ENCODE results near the gene PEX1.
"Not testable (repeated sequence)": the region's sequence is repeated elsewhere in the genome, so short reads cannot be mapped to it uniquely, and the experiment has no call there.

PEX1 gene

DNA sequence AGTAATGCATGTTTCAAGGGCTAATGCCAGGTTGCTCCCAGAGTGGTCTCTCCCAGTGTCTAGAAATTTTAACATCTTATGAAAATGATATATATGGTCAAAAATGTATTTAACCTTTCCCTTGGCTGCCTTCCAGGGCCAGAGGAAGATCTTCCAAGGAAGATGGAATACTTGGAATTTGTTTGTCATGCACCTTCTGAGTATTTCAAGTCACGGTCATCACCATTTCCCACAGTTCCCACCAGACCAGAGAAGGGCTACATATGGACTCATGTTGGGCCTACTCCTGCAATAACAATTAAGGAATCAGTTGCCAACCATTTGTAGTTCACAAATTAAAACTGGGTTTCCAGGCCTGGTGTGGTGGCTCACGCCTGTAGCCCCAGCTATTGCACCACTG, 72.1 kb downstream of the PEX1 start:
- DNase-seq, result no peak

DNA sequence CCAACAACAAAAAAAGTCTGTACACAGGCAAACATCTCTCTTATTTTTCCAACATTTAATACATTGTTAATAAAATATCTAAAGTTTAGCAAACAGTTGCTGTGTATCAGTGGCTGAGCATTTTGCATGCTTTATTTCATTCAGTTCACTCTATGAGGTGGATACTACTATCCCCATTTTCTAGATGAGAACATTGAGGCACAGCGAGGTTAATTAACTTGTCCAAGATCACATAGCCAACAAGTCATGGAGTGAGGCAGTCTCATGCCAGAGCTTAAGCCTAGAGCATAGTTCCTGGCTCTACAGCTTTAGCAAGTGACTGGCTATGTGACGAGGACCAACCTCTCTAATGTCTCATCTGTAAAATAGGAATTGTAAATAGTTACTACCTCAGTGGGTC, 76.7 kb downstream of the PEX1 start:
- no peak for DNase-seq

DNA sequence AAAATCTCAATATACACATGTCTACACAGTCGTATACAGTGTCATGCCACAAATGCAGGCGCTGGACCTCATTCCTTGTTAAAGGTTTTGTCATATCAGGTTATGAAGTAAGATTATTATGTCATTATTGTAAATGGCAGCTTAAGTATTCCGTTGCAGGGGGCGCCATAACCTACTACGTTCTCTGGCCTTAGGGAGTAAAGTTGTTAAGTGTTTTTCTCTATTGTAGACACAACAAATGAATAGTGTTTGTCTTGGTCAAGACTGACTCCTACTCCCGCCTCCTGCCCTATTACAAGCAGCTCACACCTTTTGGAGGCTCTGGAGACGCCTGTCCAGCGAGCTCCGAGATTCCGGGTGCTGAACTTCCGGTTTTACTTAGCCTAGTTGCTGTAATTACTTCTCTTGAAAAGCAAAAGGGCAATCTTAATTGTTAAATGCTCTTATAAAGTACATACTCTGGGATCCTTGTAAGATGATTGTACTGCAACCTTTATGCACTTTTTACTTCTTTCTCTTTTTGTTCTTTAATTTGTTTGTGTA, 80.0 kb downstream of the PEX1 start:
- peak; percentile 38 for DNase-seq

DNA sequence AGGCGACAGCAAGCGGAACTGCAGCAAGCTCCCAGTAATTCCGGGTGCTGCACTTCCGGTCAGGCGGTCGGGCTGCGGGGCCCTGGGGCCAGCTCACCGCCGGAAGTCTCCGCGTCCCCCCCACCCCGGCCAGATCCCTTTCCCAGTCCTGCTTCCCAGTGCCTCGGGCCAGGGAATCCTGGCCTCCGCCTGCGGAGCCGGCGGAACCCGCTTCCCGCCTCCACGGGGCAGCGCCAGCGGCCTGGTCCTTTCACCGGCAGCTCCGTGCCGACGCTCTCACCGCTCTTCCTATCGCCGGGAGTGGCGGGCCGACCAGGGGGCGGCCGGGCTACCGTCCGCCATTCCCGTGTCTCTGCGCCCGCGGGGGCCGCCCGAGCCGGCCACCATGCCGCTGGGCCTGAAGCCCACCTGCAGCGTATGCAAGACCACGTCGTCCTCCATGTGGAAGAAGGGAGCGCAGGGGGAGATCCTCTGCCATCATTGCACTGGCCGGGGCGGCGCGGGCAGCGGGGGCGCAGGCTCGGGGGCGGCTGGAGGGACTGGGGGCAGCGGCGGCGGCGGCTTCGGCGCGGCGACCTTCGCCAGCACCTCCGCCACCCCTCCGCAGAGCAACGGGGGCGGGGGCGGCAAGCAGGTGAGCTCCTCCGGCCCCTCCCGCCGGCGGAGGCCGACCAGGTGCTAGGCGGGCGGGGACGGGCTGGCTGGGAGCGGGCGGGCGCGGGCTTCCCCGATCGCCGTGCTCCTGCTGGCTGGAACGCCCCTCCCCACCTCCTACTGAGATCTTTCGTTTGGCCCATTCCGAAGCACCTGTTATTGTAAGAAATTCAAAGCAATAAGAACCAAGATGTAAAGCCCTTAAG, 80.7 kb downstream of the PEX1 start, which contains the start of gene GATAD1:
TSS of gene GATAD1 (plus strand) at position 138 of the 860 bp plus-strand sequence. CDS start at position 386, 248 bp downstream.
- DNase-seq, result peak; percentile 69

DNA sequence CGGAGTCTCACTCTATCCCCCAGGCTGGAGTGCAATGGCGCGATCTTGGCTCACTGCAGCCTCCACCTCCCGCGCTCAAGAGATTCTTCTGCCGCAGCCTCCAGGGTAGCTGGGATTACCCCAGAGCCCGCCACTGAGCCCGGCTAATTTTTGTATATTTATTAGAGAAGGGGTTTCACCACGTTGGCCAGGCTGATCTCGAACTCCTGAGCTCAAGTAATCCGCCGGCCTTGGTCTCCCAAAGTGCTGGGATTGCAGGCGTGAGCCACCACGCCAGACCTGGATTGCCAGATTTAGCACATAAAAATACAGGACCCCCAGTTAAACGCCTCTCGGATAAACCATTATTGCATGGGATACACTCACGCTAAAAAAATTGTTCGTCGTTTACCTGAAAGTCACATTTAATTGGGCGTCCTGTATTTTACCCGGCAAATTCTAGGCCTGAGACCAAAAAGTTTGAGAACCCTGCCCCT, 81.4 kb downstream of the PEX1 start:
- DNase-seq, result no peak

DNA sequence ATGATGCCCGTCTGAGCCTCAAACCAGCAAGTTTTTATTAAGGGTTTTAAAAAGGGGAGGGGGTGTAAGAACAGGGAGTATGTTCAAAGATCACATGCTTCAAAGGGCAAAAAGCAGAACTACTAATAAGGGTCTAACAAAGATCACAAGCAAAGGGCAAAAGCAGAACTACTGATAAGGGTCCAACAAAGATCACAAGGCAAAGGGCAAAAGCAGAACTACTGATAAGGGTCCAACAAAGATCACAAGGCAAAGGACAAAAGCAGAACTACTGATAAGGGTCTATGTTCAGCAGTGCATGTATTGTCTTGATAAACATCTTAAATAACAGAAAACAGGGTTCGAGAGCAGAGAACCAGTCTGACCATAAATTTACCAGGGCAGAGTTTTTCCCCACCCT, 85.6 kb downstream of the PEX1 start:
- DNase-seq, result not testable (repeated sequence)

DNA sequence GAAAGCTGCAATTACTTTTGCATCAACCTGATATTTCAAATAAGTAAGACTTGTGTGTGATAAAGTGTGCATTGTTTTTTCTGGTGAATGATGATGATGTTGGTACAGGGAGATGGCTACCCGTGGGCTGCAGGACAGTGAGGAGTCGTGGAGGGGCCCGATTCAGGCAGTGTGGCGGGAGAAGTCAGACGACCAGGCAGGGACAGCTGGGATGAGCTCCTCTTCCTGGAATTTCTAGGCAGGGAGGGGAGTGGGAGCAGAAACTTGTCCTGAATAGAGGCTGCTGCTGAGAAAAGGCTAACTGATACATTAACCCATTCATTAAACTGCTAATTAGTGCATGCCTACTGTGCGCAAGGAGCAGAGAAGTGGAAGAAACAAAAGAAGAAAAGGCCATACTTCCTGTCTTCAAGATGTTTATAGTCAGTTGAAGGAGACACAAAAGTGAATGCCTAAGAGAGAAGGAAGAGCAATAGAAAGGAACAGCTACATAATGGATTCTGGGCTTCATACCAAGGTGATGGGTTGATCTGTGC, 90.3 kb downstream of the PEX1 start:
- DNase-seq, result no peak
